Hepatocyte (in vitro differentiated cells): ENCODE measurements around the gene C11orf91. TPM values are rescaled to one million over a fixed set of nuclear protein-coding genes. Genes with fewer than 3 reads are reported as not detected.

Experiments used
- DNase-seq: peaks from one replicate; pipeline ENCODE4 v3.0.0-alpha.2; 2016; ENCODE audit warnings: low spot score
- H2AFZ ChIP-seq: fragments of 200-600 bp; sonication (generic); 2 replicates; pipeline ENCODE4 v1.6.0; 2016; ENCODE audit warnings: antibody characterized with exemption, mild to moderate bottlenecking
- H3K27ac ChIP-seq: fragments of 200-600 bp; sonication (generic); 2 replicates; pipeline ENCODE4 v1.5.1; 2016; ENCODE audit warnings: mild to moderate bottlenecking
- H3K27me3 ChIP-seq: fragments of 200-600 bp; sonication (generic); 2 replicates; pipeline ENCODE4 v1.6.1; 2016
- H3K36me3 ChIP-seq: fragments of 200-600 bp; sonication (generic); replicated peaks from 2 replicates; pipeline ENCODE4 v1.5.1; 2016; ENCODE audit warnings: low read depth; ENCODE audit not compliant: insufficient read depth
- H3K4me1 ChIP-seq: fragments of 200-600 bp; sonication (generic); 2 replicates; pipeline ENCODE4 v1.5.1; 2016; ENCODE audit warnings: mild to moderate bottlenecking, moderate library complexity; ENCODE audit not compliant: insufficient read depth
- H3K4me2 ChIP-seq: fragments of 200-600 bp; sonication (generic); 2 replicates; pipeline ENCODE4 v1.6.0; 2016
- H3K4me3 ChIP-seq: fragments of 200-600 bp; sonication (generic); 2 replicates; pipeline ENCODE4 v1.5.1; 2016; ENCODE audit warnings: mild to moderate bottlenecking
- H3K79me2 ChIP-seq: fragments of 200-600 bp; sonication (generic); 2 replicates; pipeline ENCODE4 v1.6.0; 2017; ENCODE audit warnings: mild to moderate bottlenecking
- H3K9me2 ChIP-seq: fragments of 200-600 bp; sonication (generic); replicated peaks from 2 replicates; pipeline ENCODE4 v1.6.0; 2017; ENCODE audit warnings: mild to moderate bottlenecking; ENCODE audit not compliant: insufficient read depth
- H3K9me3 ChIP-seq: fragments of 200-600 bp; sonication (generic); 2 replicates; pipeline ENCODE4 v1.5.1; 2016; ENCODE audit warnings: low read depth, mild to moderate bottlenecking
- H4K20me1 ChIP-seq: fragments of 200-600 bp; sonication (generic); 2 replicates; pipeline ENCODE4 v1.6.0; 2016; ENCODE audit warnings: mild to moderate bottlenecking; ENCODE audit not compliant: insufficient read depth, poor library complexity, severe bottlenecking
- CTCF ChIP-seq: fragments of 200-600 bp; sonication (generic); IDR thresholded peaks from 2 replicates; pipeline ENCODE4 v1.5.1; 2016; ENCODE audit warnings: antibody characterized with exemption, mild to moderate bottlenecking; ENCODE audit not compliant: poor library complexity
- EZH2 ChIP-seq: fragments of 200-600 bp; sonication (generic); IDR thresholded peaks from 2 replicates; pipeline ENCODE4 v1.6.1; 2016; ENCODE audit warnings: antibody characterized with exemption, mild to moderate bottlenecking, borderline replicate concordance
- EZH2phosphoT487 ChIP-seq: fragments of 200-600 bp; sonication (generic); IDR thresholded peaks from one replicate; pipeline ENCODE4 v1.6.1; 2018; ENCODE audit warnings: antibody characterized with exemption, mild to moderate bottlenecking, low read depth, moderate library complexity; ENCODE audit not compliant: unreplicated experiment, severe bottlenecking
- WGBS: methylation state at CpG from one replicate; pipeline ENCODE4 v1.1.6; 2016; ENCODE audit warnings: low lambda C conversion rate; ENCODE audit errors: missing lambda C conversion rate; 5-methylcytosine and 5-hydroxymethylcytosine counted together
- polyA plus RNA-seq: library from polyadenylated mRNA; unstranded; fragments of >200 nt; fragmentation: Nextera tagmentation; extraction: Ambion mirVana; gene quantifications from 2 replicates; pipeline ENCODE4 v1.2.1, GENCODE V29; 2016
- total RNA-seq: library from RNA; depleted of rRNA; stranded (reverse); fragments of >200 nt; gene quantifications from 2 replicates; pipeline ENCODE4 v1.2.3, GENCODE V29; 2014

C11orf91 gene
- total and polyA plus RNA-seq, 2 experiments from 2014 or later = not detected

GRCh38 chr11:33651555-33651954, 49.1 kb downstream of the C11orf91 start:
- Histone ChIP-seq H3K9me3 (no peaks in the 10 kb centered on the region), H3K9me2 (no peaks in the 10 kb centered on the region), H4K20me1 (no peaks in the 10 kb centered on the region), H3K79me2 (no peaks in the 10 kb centered on the region), H2AFZ (no peak overlapping the region), H3K4me3 (no peak overlapping the region), H3K4me1 (no peaks in the 10 kb centered on the region), H3K27ac (no peak overlapping the region), H3K4me2 (no peak overlapping the region), H3K36me3 (no peaks in the 10 kb centered on the region), H3K27me3 (no peaks in the 10 kb centered on the region)
- DNase-seq = no peak
- WGBS = 77% methylated on average over 2 of the region's 4 CpGs
- TF ChIP-seq EZH2phosphoT487 = no peak
- TF ChIP-seq CTCF = no peak
- TF ChIP-seq EZH2 = no peak

GRCh38 chr11:33649944-33650343, 50.7 kb downstream of the C11orf91 start:
- WGBS = 93% methylated on average over 4 of the region's 4 CpGs
- TF ChIP-seq CTCF = no peak
- no peak for TF ChIP-seq EZH2
- TF ChIP-seq EZH2phosphoT487 = no peak

More at GRCh38 chr11:33649944-33650343, 50.7 kb downstream of the C11orf91 start:
- Histone ChIP-seq H3K9me3 (no peaks in the 10 kb centered on the region), H4K20me1 (no peaks in the 10 kb centered on the region), H3K4me3 (no peak overlapping the region), H3K79me2 (no peaks in the 10 kb centered on the region), H3K4me1 (no peaks in the 10 kb centered on the region), H3K9me2 (no peaks in the 10 kb centered on the region), H3K27me3 (no peaks in the 10 kb centered on the region), H3K27ac (no peak overlapping the region), H3K36me3 (no peaks in the 10 kb centered on the region), H3K4me2 (no peak overlapping the region), H2AFZ (no peak overlapping the region)
- DNase-seq = no peak

Other genes with a start within 250 kb of the C11orf91 start
- 298 and 316 TPM in 2 replicates for gene CD59, start 35.6 kb upstream of the C11orf91 start, total RNA-seq
- gene CD59, start 35.6 kb upstream of the C11orf91 start, polyA plus RNA-seq = 337 and 346 TPM in 2 replicates
- 50.7 and 58.1 TPM in 2 replicates for gene FBXO3, start 73.7 kb upstream of the C11orf91 start, total RNA-seq
- 28.0 and 29.3 TPM in 2 replicates for gene FBXO3, start 73.7 kb upstream of the C11orf91 start, polyA plus RNA-seq
- 2.5 and 4.9 TPM in 2 replicates for gene LMO2, start 191.2 kb upstream of the C11orf91 start, total RNA-seq
- gene LMO2, start 191.2 kb upstream of the C11orf91 start, polyA plus RNA-seq = 4.9 and 5.5 TPM in 2 replicates